Neuronal stem cell (in vitro differentiated cells): Measurements from ENCODE around the gene LSM12.

Experiments
- DNase-seq: peaks from one replicate; pipeline ENCODE4 v3.0.0-alpha.2; 2013; ENCODE audit warnings: low spot score
- H2AFZ ChIP-seq: one replicate; pipeline ENCODE4 v1.6.1; 2013; ENCODE audit warnings: mild to moderate bottlenecking, low read length, inconsistent platforms
- H2AK5ac ChIP-seq: 2 replicates; pipeline ENCODE4 v1.6.1; 2013; ENCODE audit warnings: low read depth, mild to moderate bottlenecking, inconsistent platforms, low read length, moderate library complexity, mixed read lengths
- H2BK120ac ChIP-seq: 2 replicates; pipeline ENCODE4 v1.6.1; 2013; ENCODE audit warnings: low read depth, mild to moderate bottlenecking, inconsistent platforms, low read length, moderate library complexity, mixed read lengths
- H2BK12ac ChIP-seq: one replicate; pipeline ENCODE4 v1.6.1; 2013; ENCODE audit warnings: low read length, inconsistent platforms
- H2BK15ac ChIP-seq: 2 replicates; pipeline ENCODE4 v1.6.1; 2013; ENCODE audit warnings: mild to moderate bottlenecking, low read length, inconsistent platforms, mixed read lengths
- H2BK5ac ChIP-seq: one replicate; pipeline ENCODE4 v1.6.1; 2013; ENCODE audit warnings: inconsistent platforms, mild to moderate bottlenecking, low read length, moderate library complexity
- H3K14ac ChIP-seq: one replicate; pipeline ENCODE4 v1.6.1; 2013; ENCODE audit warnings: low read length, inconsistent platforms
- H3K18ac ChIP-seq: 2 replicates; pipeline ENCODE4 v1.6.1; 2013; ENCODE audit warnings: low read length, inconsistent platforms
- H3K23ac ChIP-seq: 2 replicates; pipeline ENCODE4 v1.6.1; 2013; ENCODE audit warnings: low read depth, mild to moderate bottlenecking, mixed read lengths, low read length, inconsistent platforms; ENCODE audit not compliant: poor library complexity
- H3K27ac ChIP-seq: replicated peaks from 3 replicates; pipeline ENCODE4 v1.5.1; 2013; ENCODE audit warnings: low read length, inconsistent platforms
- H3K27me3 ChIP-seq, 3 experiments: 2 replicates each; pipeline ENCODE4 v1.6.1; 2013; ENCODE audit warnings: low read length in 3 of 3, mild to moderate bottlenecking in 2 of 3, inconsistent platforms in 1 of 3, low read depth in 1 of 3, mixed read lengths in 1 of 3, moderate library complexity in 1 of 3; ENCODE audit not compliant: control insufficient read depth in 3 of 3, insufficient read depth in 3 of 3
- H3K36me3 ChIP-seq, 2 donors: replicated peaks in 1 of 2; 2 replicates each; pipeline ENCODE4 v1.6.1; 2013; ENCODE audit warnings: low read length in 2 of 2; ENCODE audit not compliant: control insufficient read depth in 2 of 2, insufficient read depth in 2 of 2
- H3K4ac ChIP-seq: 2 replicates; pipeline ENCODE4 v1.6.1; 2013; ENCODE audit warnings: inconsistent platforms, mild to moderate bottlenecking, low read length, moderate library complexity
- H3K4me1 ChIP-seq, 2 donors: 1 replicate in 1 of 2; 2 replicates in 1 of 2; pipeline ENCODE4 v1.6.1; 2013; ENCODE audit warnings: low read length in 2 of 2, low read depth in 1 of 2; ENCODE audit not compliant: control insufficient read depth in 2 of 2, insufficient read depth in 1 of 2
- H3K4me2 ChIP-seq: one replicate; pipeline ENCODE4 v1.6.1; 2013; ENCODE audit warnings: mild to moderate bottlenecking, low read length, inconsistent platforms; ENCODE audit not compliant: insufficient read depth, poor library complexity, severe bottlenecking
- H3K4me3 ChIP-seq, 2 donors: 2 replicates each; pipeline ENCODE4 v1.5.1; 2013; ENCODE audit warnings: low read length in 2 of 2, mild to moderate bottlenecking in 2 of 2, inconsistent platforms in 1 of 2, moderate library complexity in 1 of 2
- H3K79me1 ChIP-seq: one replicate; pipeline ENCODE4 v1.6.1; 2013; ENCODE audit warnings: low read depth, mild to moderate bottlenecking, inconsistent platforms, low read length, moderate library complexity
- H3K9ac ChIP-seq: one replicate; pipeline ENCODE4 v1.6.1; 2013; ENCODE audit warnings: mild to moderate bottlenecking, low read depth, low read length, inconsistent platforms; ENCODE audit not compliant: poor library complexity
- H3K9me3 ChIP-seq, 2 donors: replicated peaks in 1 of 2; 2 replicates each; pipeline versions ENCODE3 to v1.6.1; 2013; ENCODE audit warnings: low read length in 2 of 2, mild to moderate bottlenecking in 2 of 2, inconsistent platforms in 1 of 2, low read depth in 1 of 2, mixed read lengths in 1 of 2, moderate library complexity in 1 of 2; ENCODE audit not compliant: control insufficient read depth in 2 of 2, insufficient read depth in 1 of 2
- H4K8ac ChIP-seq: one replicate; pipeline ENCODE4 v1.6.1; 2013; ENCODE audit warnings: low read depth, mild to moderate bottlenecking, inconsistent platforms, low read length, moderate library complexity
- H4K91ac ChIP-seq: one replicate; pipeline ENCODE4 v1.6.1; 2013; ENCODE audit warnings: low read length, low read depth, mild to moderate bottlenecking, inconsistent platforms; ENCODE audit not compliant: poor library complexity
- WGBS, 2 donors: extraction: QIAGEN DNeasy Blood & Tissue Kit; methylation state at CpG; one replicate each; pipeline ENCODE4 v1.1.7; 2013; ENCODE audit warnings: missing lambda C conversion rate in 2 of 2, mixed read lengths in 1 of 2; ENCODE audit not compliant: insufficient read length in 2 of 2, insufficient replicate concordance in 1 of 2; ENCODE audit errors: extremely low coverage in 2 of 2; 5-methylcytosine and 5-hydroxymethylcytosine counted together

Gene LSM12

GRCh38 chr17:44078412-44078811, 11.9 kb upstream of the LSM12 start:
- no peak overlapping the region for H3K4ac ChIP-seq
- no CpG with 5 or more reads among the region's 19 CpGs for WGBS, 2 donors
- no peak overlapping the region for H3K27ac ChIP-seq
- H3K4me1 ChIP-seq = peaks cover 0 to 15% of the 10 kb centered on the region in 2 donors
- no peak overlapping the region for H4K8ac ChIP-seq
- no peaks in the 10 kb centered on the region for H3K27me3 ChIP-seq
- H2AK5ac ChIP-seq = no peak overlapping the region
- peaks cover 65 to 85% of the 10 kb centered on the region in 2 donors for H3K36me3 ChIP-seq
- no peak overlapping the region for H3K4me3 ChIP-seq
- no peak overlapping the region for H2BK12ac ChIP-seq
- H3K4me2 ChIP-seq = no peak overlapping the region
- no peak for DNase-seq
- no peaks in the 10 kb centered on the region for H3K9me3 ChIP-seq
- no peak overlapping the region for H2BK120ac ChIP-seq
- H4K91ac ChIP-seq = no peak overlapping the region
- H2BK15ac ChIP-seq = no peak overlapping the region
- no peaks in the 10 kb centered on the region for H3K79me1 ChIP-seq
- H2AFZ ChIP-seq = no peak overlapping the region
- no peak overlapping the region for H3K18ac ChIP-seq
- H2BK5ac ChIP-seq = no peak overlapping the region
- no peak overlapping the region for H3K14ac ChIP-seq
- H3K23ac ChIP-seq = no peak overlapping the region
- peak overlapping the region; percentile 33 for H3K9ac ChIP-seq

GRCh38 chr17:44077595-44077909, 11.1 kb upstream of the LSM12 start:
- no CpG with 5 or more reads among the region's 4 CpGs for WGBS, 2 donors
- H3K9me3 ChIP-seq = no peaks in the 10 kb centered on the region
- no peak for DNase-seq

GRCh38 chr17:44076716-44077594, 10.5 kb upstream of the LSM12 start:
- no peak overlapping the region for H2BK120ac ChIP-seq
- H2BK12ac ChIP-seq = no peak overlapping the region
- no peak overlapping the region for H2BK15ac ChIP-seq
- no peak overlapping the region for H2AFZ ChIP-seq
- no peak overlapping the region for H4K91ac ChIP-seq
- H2AK5ac ChIP-seq = no peak overlapping the region
- no peak overlapping the region for H2BK5ac ChIP-seq
- H3K9ac ChIP-seq = no peak overlapping the region
- no peak overlapping the region for H3K4ac ChIP-seq
- no peak overlapping the region for H3K14ac ChIP-seq
- no peak overlapping the region for H3K27ac ChIP-seq
- no peak overlapping the region for H4K8ac ChIP-seq
- no peaks in the 10 kb centered on the region for H3K27me3 ChIP-seq
- no CpG with 5 or more reads among the region's 6 CpGs for WGBS, 2 donors
- no peaks in the 10 kb centered on the region for H3K9me3 ChIP-seq
- no peak overlapping the region for H3K4me3 ChIP-seq
- no peak overlapping the region for H3K18ac ChIP-seq
- no peaks in the 10 kb centered on the region for H3K79me1 ChIP-seq
- peaks cover 54 to 78% of the 10 kb centered on the region in 2 donors for H3K36me3 ChIP-seq
- DNase-seq = no peak
- peaks cover 1 to 12% of the 10 kb centered on the region in 2 donors for H3K4me1 ChIP-seq
- no peak overlapping the region for H3K4me2 ChIP-seq
- H3K23ac ChIP-seq = no peak overlapping the region

More at GRCh38 chr17:44077595-44077909, 11.1 kb upstream of the LSM12 start:
- Histone ChIP-seq H2BK5ac (no peak overlapping the region), H2AK5ac (no peak overlapping the region), H3K4me1 (peaks cover 0 to 14% of the 10 kb centered on the region in 2 donors), H2BK12ac (no peak overlapping the region), H4K91ac (no peak overlapping the region), H4K8ac (no peak overlapping the region), H2BK15ac (no peak overlapping the region), H3K27ac (no peak overlapping the region), H3K18ac (no peak overlapping the region), H3K14ac (no peak overlapping the region), H3K36me3 (peaks cover 60 to 83% of the 10 kb centered on the region in 2 donors), H3K4ac (no peak overlapping the region), H3K23ac (peak overlapping the region; percentile 32), H3K79me1 (no peaks in the 10 kb centered on the region), H3K4me3 (no peak overlapping the region), H3K9ac (no peak overlapping the region), H3K4me2 (no peak overlapping the region), H2BK120ac (no peak overlapping the region), H3K27me3 (no peaks in the 10 kb centered on the region), H2AFZ (no peak overlapping the region)

GRCh38 chr17:44075598-44076293, 9.3 kb upstream of the LSM12 start:
- H2AK5ac ChIP-seq = no peak overlapping the region
- no peak overlapping the region for H3K18ac ChIP-seq
- peaks cover 1% of the 10 kb centered on the region for H3K79me1 ChIP-seq
- H3K36me3 ChIP-seq = peaks cover 48 to 74% of the 10 kb centered on the region in 2 donors
- no peak overlapping the region for H2BK5ac ChIP-seq
- no peak overlapping the region for H3K9ac ChIP-seq
- no peak overlapping the region for H3K14ac ChIP-seq
- no peak overlapping the region for H3K4ac ChIP-seq
- H4K8ac ChIP-seq = no peak overlapping the region
- no peaks in the 10 kb centered on the region for H3K9me3 ChIP-seq
- no peak overlapping the region for H3K4me2 ChIP-seq
- no peak overlapping the region for H2BK120ac ChIP-seq
- no peak overlapping the region for H2BK12ac ChIP-seq
- H3K27ac ChIP-seq = no peak overlapping the region
- WGBS, 2 donors = no CpG with 5 or more reads among the region's 10 CpGs
- H4K91ac ChIP-seq = no peak overlapping the region
- H3K4me3 ChIP-seq = no peak overlapping the region
- no peaks in the 10 kb centered on the region for H3K27me3 ChIP-seq
- peaks cover 6 to 17% of the 10 kb centered on the region in 2 donors for H3K4me1 ChIP-seq
- no peak overlapping the region for H3K23ac ChIP-seq
- no peak overlapping the region for H2AFZ ChIP-seq
- H2BK15ac ChIP-seq = no peak overlapping the region
- DNase-seq = no peak
